ENCODE results near the gene SLC2A1.
"Not testable (repeated sequence)": the region's sequence is repeated elsewhere in the genome, so short reads cannot be mapped to it uniquely, and the experiment has no call there.

Gene SLC2A1

DNA sequence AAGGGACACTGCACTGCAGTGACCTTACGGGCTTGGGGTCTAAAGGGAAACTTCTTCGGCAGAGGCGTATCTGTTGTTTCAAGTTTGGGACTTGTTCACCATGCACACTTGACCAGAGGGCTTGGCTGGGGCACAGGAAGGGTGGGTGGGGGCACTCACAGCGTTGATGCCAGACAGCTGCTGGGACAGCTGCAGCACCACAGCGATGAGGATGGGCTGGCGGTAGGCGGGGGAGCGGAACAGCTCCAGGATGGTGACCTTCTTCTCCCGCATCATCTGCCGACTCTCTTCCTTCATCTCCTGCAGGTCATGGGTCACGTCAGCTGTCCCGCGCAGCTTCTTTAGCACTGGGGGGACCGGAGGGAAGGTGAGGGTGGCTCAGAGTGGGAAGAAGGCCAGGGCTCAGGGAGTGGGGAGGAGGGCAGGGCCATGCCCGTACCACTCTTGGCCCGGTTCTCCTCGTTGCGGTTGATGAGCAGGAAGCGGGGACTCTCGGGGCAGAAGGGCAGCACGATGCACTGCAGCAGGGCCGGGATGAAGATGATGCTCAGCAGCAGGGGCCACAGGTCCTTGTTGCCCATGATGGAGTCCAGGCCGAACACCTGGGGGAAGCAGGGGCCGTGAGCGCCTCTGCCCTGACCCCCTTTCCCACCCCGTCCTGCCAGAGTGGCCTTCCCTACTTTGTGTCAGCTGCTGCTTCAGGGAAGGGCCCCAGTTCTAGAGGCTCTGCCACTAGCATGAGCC lies 29.1 kb downstream of the SLC2A1 start:
- no peak for DNase-seq (ENCODE audit: low spot score)

DNA sequence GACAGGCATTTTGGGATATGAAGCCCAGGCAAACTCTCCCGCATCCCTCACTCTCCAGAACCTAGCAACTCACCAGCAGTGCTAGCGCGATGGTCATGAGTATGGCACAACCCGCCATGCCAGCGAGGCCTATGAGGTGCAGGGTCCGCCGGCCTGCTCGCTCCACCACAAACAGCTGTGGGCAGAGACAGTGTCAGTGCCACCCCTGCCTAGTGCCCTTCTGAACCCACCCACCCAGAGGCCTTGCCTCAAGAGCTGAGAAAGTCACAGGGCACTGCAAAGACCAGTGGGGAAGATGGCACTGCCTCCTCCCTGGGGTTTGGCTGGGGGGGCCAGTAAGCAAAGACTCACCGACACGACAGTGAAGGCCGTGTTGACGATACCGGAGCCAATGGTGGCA lies 29.8 kb downstream of the SLC2A1 start:
- DNase-seq (ENCODE audit: low spot score), result no peak

DNA sequence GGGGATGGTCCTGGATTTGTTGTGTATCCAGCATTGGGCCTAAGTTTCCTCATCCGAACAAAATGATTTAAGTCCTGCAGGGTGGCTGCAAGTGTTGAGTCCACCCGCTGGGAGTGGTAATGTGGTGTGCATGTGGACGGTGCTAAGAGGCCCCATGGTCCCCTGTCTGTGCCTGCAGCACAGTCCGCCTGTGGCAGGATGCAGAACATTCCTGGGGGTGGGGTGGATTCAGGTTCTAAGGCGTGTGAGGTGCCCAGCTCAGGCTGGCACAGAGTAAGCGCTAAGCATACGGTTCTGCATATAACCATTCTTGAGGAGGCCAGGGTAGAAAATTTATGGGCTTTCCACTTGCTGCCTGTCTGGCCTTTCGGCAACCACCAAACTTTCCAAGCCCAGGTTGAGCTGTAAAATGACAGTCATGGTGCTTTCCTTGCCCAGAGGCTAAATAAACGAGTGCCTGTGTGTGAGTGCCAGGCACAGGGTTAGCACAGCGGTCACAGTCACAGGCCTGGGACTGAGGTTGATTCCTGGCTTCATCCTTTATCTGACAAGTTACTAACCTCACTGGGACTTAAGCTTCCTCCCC lies 30.7 kb downstream of the SLC2A1 start:
- DNase-seq (ENCODE audit: low spot score), result no peak

DNA sequence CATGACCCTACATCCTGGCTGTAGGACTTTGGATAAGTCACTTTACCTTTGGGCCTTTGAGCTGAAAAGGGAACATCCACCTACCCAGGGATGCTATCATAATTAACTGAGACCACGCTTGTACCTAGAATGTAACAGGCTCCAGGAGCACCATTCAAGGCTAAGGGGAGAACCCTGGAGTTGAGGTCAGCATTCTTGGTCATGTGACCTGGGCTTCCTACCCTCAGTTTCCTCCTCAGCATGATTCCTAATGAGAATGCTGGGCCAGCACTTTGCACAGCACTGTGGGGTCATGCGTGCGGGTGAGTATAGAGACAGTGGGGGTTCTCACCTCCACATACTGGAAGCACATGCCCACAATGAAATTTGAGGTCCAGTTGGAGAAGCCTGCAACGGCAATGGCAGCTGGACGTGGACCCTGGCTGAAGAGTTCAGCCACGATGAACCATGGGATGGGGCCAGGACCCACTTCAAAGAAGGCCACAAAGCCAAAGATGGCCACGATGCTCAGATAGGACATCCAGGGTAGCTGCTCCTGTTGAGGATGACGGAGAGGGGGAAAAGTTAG lies 31.3 kb downstream of the SLC2A1 start:
- DNase-seq (ENCODE audit: low spot score), result no peak

DNA sequence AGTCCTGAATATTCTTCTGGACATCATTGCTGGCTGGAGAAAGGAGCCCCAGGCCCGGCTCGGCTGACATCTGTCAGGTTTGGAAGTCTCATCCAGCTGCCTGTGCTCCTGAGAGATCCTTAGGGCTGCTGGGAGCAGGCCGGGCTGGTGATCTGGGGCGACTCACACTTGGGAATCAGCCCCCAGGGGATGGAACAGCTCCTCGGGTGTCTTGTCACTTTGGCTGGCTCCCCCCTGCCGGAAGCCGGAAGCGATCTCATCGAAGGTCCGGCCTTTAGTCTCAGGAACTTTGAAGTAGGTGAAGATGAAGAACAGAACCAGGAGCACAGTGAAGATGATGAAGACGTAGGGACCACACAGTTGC lies 31.8 kb downstream of the SLC2A1 start:
- DNase-seq (ENCODE audit: low spot score), result no peak

DNA sequence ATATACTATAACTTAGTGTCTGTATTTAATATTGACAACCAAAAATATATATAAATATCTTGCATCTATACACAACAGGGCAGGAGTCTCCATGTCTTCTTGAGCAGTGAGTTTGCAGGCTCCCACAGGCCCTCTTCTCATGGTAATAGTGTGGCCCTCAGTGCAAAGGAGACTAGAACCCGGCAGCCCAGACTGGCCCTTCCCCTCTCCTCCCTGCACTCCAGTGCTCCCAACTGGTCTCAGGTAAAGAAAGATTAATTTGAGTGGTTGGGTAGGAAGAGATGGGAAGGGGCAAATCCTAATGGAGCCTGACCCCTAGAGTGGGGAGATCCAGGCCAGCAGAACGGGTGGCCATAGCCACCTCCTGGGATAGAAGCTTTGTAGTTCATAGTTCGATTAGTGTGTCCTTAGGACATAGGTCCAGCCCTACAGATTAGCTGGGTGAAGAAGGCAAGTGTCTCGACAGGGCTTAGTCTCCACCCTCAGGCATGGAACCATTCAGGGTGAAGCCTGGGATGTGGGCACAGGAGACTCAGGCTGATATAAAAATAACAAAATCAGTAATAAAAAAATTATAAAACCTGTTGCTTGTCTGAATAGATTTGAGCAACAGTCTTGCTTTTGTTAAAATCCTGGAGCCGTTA lies 32.3 kb downstream of the SLC2A1 start:
- DNase-seq (ENCODE audit: low spot score), result no peak

DNA sequence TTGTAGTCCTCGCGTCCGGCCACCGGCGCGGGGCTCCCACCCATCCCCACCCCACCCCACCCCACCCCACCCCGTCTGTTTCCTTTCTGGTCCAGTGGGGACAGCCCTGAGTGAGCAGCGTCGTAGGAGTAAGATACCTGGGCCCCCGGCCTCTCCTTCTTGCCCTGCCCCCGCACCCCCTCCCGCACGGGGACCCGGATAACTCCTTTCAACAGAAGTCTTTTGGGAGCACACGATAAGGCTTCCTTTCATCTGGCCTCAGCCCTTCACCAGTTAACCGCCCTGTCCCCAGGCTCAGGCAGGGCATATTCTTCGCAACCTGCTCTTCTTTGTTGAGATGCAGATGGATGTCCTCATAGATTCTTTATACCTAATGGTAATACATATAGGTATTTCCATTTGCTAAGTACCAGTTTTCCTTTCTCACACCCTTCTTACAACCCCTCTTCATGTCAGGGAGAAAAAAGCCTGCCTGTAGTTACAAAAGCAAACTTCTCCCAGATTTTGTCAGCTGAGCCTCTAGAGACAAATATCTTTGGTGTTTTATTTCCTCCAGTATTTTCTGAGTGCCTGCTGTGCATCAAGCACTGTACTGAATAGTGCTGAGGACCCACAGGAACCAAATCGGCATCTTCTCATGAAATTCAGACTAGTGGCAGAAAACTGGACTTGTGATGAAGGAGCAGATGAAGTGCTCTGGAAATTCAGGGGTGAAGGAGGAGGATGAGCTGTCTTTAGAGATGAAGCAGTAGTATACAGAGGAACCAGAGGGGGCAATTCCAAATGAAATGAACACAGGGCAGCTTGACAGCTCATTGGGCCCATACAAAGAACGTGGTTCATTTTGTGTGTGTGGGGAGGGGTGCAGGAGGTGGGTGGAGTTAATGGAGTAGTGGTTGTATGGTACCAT lies 33.6 kb downstream of the SLC2A1 start:
- no peak for DNase-seq (ENCODE audit: low spot score)

DNA sequence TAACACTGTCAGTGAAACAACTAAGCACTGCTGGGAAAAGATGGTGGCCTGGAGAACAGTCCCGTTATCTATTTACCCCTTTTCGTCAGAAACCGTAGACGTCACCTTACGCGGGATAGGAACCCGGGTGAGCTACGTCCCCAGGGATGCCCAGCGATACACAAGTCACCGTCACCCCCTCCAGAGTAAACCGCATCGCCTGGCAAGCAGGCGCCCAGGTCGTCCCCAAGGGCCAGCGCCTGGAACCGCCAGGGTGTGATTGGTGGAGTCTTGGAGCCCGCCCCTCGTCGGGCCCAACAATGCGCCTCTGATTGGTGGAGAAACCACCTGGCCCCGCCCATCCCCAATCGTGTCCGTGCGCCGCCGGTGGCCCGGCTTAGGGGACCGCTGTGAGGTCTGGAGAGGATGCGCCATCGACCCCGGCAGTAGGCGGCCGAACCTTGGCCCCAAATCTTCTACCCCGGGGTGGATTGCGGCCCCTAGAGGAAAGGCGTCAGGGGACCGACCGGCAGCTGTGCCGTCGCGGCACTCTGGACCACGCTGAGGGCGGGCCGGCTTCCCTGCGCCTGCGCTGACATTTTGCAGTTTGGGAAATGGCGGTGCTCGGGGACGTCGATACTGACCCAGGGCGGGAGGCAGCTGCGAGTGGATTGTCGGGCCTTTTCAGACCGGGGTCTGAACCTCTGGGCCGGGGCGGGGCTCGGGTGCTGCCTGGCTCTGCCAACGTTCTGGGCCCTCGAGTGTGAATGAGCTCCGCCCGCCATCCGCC lies 34.4 kb downstream of the SLC2A1 start:
- peak; percentile 98 for DNase-seq (ENCODE audit: low spot score)

DNA sequence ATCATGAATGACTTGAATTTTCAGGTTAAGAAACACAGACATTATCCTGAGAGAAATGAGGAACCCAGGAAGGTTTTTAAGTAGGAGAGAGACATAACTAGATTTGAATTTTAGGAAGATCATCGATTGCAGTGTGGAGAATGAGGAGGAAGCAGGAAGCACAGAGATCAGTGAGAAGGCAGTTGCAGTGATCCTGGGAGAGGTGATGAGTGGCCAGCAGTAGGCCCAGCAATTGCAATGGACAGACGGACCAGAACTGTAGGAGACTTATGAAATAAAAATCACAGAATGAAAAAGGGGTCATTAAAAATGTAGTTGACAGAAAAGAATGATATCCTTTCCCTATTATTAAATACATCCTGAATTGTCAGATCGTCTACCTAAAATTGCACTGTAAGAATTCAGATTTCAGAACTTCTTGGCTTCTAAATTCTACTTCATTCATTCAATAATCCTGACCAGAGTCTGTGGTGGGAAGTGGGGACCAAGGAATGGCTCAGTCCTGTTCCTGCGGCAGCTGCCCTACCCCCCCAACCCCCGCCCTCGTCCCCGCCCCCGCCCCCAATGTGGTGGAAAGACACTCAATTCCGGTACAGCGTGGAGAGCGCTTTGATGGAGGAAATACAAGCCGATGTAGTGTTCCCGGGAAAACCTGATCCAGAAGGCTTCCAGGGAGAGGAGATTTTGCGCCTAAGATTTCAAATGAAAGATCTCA lies 35.1 kb downstream of the SLC2A1 start:
- DNase-seq (ENCODE audit: low spot score), result peak; percentile 46

DNA sequence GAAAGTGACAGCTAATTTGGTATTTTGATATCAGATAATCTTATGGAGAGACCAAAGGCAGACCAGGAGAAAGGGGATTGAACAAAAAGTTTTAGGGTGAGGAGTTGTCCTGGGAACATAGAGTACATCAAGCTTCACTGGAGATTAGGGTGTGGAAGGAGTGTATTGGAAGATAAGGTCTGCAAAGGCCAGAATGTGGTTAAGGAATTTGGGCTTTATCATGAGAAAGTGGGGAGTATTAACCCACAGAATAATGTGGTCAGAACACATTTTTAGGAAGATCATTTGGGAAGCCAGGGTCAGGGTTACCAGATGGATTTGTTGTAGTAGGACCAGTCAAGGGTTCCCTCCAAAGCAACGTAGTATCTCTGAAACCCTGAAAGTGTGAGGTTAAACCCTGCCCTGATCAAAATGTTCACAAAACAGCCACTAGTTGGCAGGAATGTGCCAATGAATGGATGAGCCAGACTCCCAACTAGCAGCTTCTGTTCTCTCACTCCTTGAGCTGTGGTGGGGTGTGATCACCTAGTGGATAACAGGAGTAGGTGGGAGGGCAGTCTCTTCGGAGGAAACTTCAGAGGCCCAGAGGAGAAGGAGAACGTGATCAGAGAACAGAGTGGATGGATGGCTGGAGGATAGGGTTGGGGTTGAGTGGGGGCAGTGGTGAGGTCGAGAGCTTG lies 35.8 kb downstream of the SLC2A1 start:
- peak; percentile 80 for DNase-seq (ENCODE audit: low spot score)

DNA sequence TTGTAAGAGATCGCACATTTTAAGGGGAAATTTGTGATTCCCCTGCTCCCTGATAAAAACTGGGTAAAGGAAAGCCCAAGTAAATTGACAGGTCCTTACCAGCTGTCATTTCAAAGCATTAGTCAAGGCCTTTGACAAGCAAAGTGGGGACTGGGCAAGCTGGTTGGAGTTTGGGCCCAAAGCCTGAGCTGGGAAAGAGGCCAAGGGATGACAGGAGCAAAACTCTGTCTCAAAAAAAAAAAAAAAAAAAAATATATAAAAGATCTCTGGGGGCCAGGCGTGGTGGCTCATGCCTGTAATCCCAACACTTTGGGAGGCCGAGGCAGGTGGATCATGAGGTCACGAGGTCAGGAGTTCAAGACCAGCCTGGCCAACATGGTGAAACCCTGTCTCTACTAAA lies 36.9 kb downstream of the SLC2A1 start:
- no peak for DNase-seq (ENCODE audit: low spot score)

DNA sequence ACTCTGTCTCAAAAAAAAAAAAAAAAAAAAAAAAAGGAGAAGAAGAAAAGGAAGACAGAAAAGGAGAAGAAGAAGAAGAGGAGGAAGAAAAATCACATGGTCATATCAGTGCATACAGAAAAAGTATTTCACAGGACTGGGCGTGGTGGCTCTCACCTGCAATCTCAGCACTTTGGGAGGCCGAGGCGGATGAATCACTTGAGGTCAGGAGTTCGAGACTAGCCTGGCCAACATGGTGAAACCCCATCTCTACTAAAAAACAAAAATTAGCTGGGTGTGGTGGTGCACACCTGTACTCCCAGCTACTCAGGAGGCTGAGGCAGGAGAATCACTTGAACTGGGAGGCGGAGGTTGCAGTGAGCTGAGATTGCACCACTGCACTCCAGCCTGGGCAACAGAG lies 39.0 kb downstream of the SLC2A1 start:
- not testable (repeated sequence) for DNase-seq (ENCODE audit: low spot score)

DNA sequence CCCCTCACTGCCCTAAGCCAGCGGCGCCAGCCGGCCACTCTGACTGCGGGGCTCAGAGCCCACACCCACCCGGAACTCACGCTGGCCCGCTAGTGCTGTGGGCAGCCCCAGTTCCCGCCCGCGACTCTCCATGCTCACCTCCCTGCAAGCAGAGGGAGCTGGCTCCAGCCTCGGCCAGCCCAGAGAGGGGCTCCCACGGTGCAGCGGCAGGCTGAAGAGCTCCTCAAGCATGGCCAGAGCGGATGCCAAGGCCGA lies 41.5 kb downstream of the SLC2A1 start:
- no peak for DNase-seq (ENCODE audit: low spot score)

DNA sequence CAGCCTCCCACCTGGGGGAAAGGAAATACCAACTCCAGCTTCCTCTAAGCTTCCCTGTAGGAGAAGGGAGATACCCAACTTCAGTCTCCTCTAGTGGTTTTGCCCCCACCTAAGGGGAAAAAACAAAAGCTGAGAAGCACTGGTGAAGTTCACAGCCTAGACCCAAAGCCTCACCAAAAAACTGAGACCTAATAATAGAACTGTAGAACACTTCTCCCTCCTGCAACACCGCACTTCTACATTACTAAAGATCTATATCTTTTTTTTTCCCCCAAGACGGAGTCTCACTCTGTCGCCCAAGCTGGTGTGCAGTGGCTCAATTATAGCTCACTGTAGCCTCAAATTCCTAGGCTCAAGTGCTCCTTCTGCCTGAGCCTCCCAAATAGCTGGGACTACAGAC lies 43.2 kb downstream of the SLC2A1 start:
- DNase-seq (ENCODE audit: low spot score), result no peak

DNA sequence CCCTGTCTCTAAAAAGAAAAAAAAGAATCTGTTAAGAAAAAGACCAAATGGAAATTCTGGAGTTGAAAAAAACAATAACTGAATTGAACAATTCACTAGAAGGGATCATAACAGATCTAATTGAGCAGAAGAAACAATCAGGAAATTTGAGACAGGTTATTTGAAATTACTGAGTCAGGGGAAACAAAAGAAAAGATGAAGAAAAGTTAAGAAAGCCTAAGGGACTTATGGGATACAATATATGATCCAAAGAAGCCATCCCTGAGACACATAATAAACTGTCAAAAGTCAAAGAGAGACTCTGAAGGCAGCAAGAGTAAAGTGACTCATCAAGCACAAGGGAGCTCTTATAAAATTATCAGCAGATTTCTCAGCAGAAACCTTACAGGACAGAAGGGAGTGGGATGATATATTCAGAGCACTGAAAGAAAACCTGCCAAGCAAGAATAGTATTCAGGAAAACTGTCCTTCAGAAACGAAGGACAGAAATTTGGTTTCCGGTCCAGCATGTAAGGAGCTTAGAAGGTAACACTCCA lies 44.5 kb downstream of the SLC2A1 start:
- no peak for DNase-seq (ENCODE audit: low spot score)

DNA sequence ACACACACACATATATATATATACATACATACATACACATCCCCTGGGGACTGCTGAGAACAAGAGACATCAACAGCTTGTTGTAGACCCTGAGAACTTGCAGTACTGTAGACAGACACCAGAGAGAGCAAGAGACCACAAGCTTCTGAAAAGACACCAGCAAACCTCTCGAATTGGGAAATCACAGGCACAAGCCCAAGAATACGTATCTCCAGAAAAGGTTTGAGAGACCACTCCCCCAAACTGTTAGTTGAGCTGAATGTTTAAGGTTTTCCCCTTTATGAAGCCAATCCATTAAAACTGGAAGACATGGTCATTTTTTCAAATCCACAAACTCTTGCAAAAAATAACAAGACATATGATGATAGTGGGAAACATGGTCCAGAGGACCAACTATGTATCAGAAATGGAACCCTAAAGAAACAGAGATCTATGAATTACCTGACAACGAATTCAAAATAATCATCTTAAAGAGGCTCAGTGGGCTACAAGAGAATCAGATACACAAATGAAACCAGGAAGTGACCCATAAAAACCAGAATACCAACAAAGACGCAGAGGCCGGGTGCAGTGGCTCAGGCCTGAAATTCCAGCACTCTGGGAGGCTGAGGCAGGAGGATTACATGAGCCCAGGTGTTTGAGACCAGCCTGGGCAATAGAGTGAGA lies 45.1 kb downstream of the SLC2A1 start:
- peak; percentile 75 for DNase-seq (ENCODE audit: low spot score)

DNA sequence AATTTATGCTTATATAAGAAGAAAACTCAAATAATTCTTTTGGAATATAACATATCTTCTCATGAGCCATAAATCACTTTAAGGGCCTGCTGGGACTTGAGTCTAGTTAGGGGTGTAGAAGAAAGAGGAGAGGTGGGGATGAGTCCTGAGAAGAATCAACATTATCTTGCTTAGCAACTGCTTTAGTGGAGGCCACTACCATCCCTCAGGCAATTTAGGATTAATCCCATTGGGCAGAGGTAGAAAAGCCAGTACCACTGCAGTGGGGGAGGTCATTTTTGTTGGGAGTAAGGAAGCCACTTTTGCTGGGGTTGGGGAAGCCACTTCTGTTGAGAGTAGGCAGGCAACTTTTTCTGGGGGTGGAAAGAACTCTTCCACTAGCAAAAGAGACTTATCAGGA lies 47.7 kb downstream of the SLC2A1 start:
- no peak for DNase-seq (ENCODE audit: low spot score)

DNA sequence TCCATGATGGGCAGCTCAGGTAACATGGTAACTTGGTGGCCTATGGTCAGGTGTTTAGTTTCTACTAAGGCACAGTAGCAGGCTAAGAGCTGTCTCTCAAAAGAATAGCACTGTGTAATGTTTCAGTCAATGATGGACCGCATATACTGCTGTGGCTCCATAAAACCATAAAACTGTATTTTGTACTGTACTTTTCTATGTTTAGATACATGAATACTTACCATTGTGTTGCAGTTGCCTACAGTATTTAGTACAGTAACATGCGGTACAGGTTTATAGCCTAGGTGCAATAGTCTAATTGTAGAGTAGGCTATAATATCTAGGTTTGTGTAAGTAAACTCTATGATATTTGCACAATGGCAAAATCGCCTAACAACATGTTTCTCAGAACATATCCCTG lies 50.6 kb downstream of the SLC2A1 start:
- no peak for DNase-seq (ENCODE audit: low spot score)

DNA sequence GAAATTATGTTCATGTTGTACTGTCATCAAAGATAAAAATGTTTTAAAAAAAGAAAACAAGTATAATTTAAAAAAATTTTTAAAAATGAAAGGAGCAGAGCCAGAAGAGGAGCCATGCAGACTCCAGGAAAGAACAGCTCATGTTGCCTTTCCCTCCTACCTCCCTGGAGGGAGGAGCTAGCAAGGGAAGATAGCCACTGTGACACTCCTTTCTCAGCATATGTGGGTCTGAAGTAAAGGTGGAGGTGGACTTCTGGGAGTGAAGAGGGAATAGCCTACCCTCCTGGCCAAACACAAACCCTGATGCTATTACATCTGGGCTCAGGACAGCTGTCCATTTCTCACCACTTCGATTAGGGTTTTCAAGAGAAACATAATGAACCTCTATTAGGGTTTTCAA lies 54.2 kb downstream of the SLC2A1 start:
- DNase-seq (ENCODE audit: low spot score), result no peak

DNA sequence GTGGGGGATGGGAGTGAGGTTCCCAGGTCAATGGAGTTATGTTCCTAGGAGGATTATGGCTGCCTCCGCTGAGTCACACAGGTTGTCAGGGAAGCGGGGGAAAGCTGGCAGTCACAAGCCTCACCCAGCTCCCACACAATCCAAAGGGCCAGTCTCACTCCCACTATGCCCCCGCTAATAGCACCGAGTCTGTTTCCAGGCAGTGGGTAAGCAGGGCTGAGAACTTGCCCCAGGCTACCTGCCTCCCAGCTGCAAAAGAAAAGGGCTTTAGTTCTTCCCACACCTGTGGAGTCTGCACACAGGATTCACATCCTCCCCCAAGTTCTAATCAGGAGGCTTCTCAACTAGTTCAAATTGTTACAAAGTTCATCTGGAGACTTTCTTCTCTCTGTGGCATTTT lies 58.7 kb downstream of the SLC2A1 start:
- DNase-seq (ENCODE audit: low spot score), result not testable (repeated sequence)

All from GM03348 (cell line).